Stomach (tissue), 9 donors: Measurements from ENCODE around the gene CYP4F11. TPM values are rescaled to one million over a fixed set of nuclear protein-coding genes. Genes with fewer than 3 reads are reported as not detected.
"Not testable (repeated sequence)": the region's sequence is repeated elsewhere in the genome, so short reads cannot be mapped to it uniquely, and the experiment has no call there.

Experiments used
- DNase-seq, 2 donors: peaks; one replicate each; pipeline versions ENCODE4 v3.0.0 to v3.0.0-alpha.2; 2013 to 2019
- H3K27ac ChIP-seq, 5 donors: fragments of 200-600 bp in 4 of 5; sonication (generic) in 4 of 5; one replicate each; pipeline ENCODE4 v1.5.1; 2013 to 2019; ENCODE audit warnings: mild to moderate bottlenecking in 1 of 5, moderate library complexity in 1 of 5
- H3K27me3 ChIP-seq, 3 donors: fragments of 200-600 bp; sonication (generic); one replicate each; pipeline ENCODE4 v1.5.1; 2017 to 2019; ENCODE audit warnings: mixed run types in 1 of 3
- H3K36me3 ChIP-seq, 4 donors: fragments of 200-600 bp; sonication (generic); 1 replicate in 3 of 4; 2 replicates in 1 of 4; pipeline ENCODE4 v1.5.1; 2016 to 2019
- H3K4me1 ChIP-seq, 4 donors: fragments of 200-600 bp; sonication (generic); one replicate each; pipeline ENCODE4 v1.5.1; 2016 to 2019
- H3K4me3 ChIP-seq, 4 donors: fragments of 200-600 bp; sonication (generic) in 3 of 4; one replicate each; pipeline ENCODE4 v1.5.1; 2016 to 2019; ENCODE audit warnings: mild to moderate bottlenecking in 1 of 4
- H3K9me3 ChIP-seq, 4 donors: fragments of 200-600 bp; sonication (generic); one replicate each; pipeline ENCODE4 v1.5.1; 2016 to 2019
- EP300 ChIP-seq: sonication (generic); formaldehyde crosslinking; IDR thresholded peaks from one replicate; pipeline ENCODE4 v1.6.1; 2017; ENCODE audit warnings: antibody characterized with exemption
- POLR2A ChIP-seq, 4 donors: fragments of 450-650 bp; IDR thresholded peaks; one replicate each; pipeline ENCODE4 v1.6.1; 2016; ENCODE audit warnings: antibody characterized with exemption in 4 of 4, control low read depth in 2 of 4, mild to moderate bottlenecking in 1 of 4, moderate library complexity in 1 of 4
- POLR2AphosphoS5 ChIP-seq, 3 donors: sonication (generic); formaldehyde crosslinking; IDR thresholded peaks; one replicate each; pipeline ENCODE4 v1.6.1; 2016; ENCODE audit warnings: antibody characterized with exemption in 3 of 3
- WGBS, 5 donors: extraction: QIAGEN DNeasy Blood & Tissue Kit in 3 of 5; methylation state at CpG; one replicate each; pipeline versions ENCODE4 v1.1.5 to v1.1.7; 2013 to 2018; 5-methylcytosine and 5-hydroxymethylcytosine counted together
- intact Hi-C: fragments of 100-400 bp; cut with DNase I; formaldehyde crosslinking; loops from one replicate; pipeline ENCODE4 v1.15.1; 2023; ENCODE audit warnings: low total_unique reads
- polyA plus RNA-seq, 3 donors: library from polyadenylated mRNA; stranded (reverse); fragments of 200-250 nt; gene quantifications; one replicate each; pipeline ENCODE4 v1.2.3, GENCODE V29; 2013
- total RNA-seq, 5 donors: library from RNA; depleted of rRNA; stranded (reverse); fragments of >200 nt; gene quantifications; one replicate each; pipeline versions ENCODE4 v1.1.0 to v1.2.3, GENCODE V29; 2014 to 2016
- TF ChIP-seq, protein P1 (sequence below), 7 experiments: fragments of 450-650 bp in 4 of 7; fragments of 200-600 bp in 3 of 7; sonication (generic) in 3 of 7; IDR thresholded peaks; one replicate each; pipeline ENCODE4 v1.5.1; 2016 to 2019; ENCODE audit warnings: antibody characterized with exemption in 7 of 7, control low read depth in 2 of 7, mild to moderate bottlenecking in 1 of 7
- donor health status: healthy with polysubstance abuse.
- donor health status: Bipolar disorder and iron deficiency.
- donor health status: healthy.

Gene CYP4F11
- total and polyA plus RNA-seq, 8 donors: 0.18 to 20.0 (median 1.5) TPM; not detected in 1

DNA sequence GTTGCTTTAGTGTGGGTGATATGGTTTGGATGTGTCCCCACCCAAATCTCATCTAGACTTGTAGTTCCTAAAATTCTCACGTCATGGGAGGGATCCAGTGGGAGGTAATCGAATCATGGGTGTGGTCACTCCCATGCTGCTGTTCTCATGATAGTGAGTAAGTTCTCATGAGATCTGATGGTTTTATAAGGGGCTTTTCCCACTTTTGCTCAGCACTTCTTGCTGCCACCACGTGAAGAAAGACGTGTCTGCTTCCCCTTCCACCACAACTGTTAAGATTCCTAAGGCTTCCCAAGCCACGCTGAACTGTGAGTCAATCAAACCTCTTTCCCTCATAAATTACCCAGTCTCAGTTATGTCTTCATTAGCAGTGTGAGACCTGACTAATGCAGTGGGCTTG is 40.5 kb upstream of the CYP4F11 start:
- Histone ChIP-seq H3K27ac (no peak overlapping the region), H3K36me3 (no peaks in the 10 kb centered on the region), H3K9me3 (no peaks in the 10 kb centered on the region), H3K4me3 (no peak overlapping the region), H3K4me1 (no peaks in the 10 kb centered on the region), H3K27me3 (peaks cover 0 to 37% (median 6%) of the 10 kb centered on the region in 3 donors)
- DNase-seq: no peak
- 55 to 67% (median 64%) methylated on average over 5 of the region's 5 CpGs for WGBS, 5 donors
- intact Hi-C loops: no loop called here
- TF ChIP-seq EP300 (no peak), POLR2AphosphoS5 (IDR thresholded peaks at IDR 0.05) (no peak), POLR2A (IDR thresholded peaks at IDR 0.05) (no peak)
- TF ChIP-seq, protein P1, sequence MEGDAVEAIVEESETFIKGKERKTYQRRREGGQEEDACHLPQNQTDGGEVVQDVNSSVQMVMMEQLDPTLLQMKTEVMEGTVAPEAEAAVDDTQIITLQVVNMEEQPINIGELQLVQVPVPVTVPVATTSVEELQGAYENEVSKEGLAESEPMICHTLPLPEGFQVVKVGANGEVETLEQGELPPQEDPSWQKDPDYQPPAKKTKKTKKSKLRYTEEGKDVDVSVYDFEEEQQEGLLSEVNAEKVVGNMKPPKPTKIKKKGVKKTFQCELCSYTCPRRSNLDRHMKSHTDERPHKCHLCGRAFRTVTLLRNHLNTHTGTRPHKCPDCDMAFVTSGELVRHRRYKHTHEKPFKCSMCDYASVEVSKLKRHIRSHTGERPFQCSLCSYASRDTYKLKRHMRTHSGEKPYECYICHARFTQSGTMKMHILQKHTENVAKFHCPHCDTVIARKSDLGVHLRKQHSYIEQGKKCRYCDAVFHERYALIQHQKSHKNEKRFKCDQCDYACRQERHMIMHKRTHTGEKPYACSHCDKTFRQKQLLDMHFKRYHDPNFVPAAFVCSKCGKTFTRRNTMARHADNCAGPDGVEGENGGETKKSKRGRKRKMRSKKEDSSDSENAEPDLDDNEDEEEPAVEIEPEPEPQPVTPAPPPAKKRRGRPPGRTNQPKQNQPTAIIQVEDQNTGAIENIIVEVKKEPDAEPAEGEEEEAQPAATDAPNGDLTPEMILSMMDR (IDR thresholded peaks at IDR 0.05): no peak

DNA sequence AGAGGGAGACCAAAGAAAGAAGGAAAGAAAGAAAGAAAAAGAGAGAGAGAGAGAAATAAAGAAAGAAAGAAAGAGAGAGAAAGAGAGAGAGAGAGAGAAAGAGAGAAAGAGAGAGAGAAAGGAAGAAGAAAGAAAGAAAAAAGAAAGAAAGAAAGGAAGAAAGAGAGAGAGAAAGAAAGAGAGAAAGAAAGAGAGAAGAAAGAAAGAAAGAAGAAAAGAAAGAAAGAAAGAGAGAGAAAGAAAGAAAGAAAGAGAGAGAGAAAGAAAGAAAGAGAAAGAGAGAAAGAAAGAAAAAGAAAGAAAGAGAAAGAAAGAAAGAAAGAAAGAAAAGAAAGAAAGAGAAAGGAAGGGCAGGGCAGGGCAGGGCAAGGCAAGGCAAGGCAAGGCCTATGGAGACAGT is 37.7 kb upstream of the CYP4F11 start:
- H3K4me3 ChIP-seq, DNase-seq, H3K36me3 ChIP-seq, H3K9me3 ChIP-seq, intact Hi-C loops, H3K27ac ChIP-seq, H3K4me1 ChIP-seq: not testable (repeated sequence)
- peaks cover 0 to 26% (median 3%) of the 10 kb centered on the region in 3 donors for H3K27me3 ChIP-seq

DNA sequence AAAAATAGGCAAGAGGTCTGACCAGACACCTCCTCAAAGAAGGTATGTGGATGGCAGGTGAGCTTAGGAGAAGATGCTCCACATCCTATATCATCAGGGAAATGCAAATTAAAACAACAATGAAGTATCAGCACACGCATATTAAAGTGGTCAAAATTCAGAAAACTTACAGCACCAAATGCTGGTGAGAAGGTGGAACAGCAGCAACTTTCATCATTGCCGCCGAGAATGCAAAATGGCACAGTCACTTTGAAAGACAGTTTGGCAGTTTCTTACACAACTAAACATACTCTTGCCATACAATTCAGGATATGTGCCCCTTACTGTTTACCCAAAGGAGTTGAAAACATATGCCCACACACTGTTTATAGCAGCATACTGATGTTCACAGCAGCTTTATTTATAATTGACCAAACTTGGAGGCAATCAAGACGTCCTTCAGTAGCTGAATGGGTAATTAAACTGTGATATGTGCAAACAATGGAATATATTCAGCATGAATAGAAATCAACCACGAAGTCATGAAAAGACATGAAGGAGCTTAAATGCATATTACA is 37.0 kb upstream of the CYP4F11 start:
- WGBS, 5 donors: 35 to 66% (median 42%) methylated on average over 5 of the region's 5 CpGs
- no peaks in the 10 kb centered on the region for H3K9me3 ChIP-seq
- H3K4me3 ChIP-seq: no peak overlapping the region
- DNase-seq: no peak
- intact Hi-C loops: no loop called here
- no peak for TF ChIP-seq POLR2AphosphoS5 (IDR thresholded peaks at IDR 0.05)
- TF ChIP-seq, protein P1 (IDR thresholded peaks at IDR 0.05): no peak
- TF ChIP-seq EP300: no peak
- no peak for TF ChIP-seq POLR2A (IDR thresholded peaks at IDR 0.05)
- no peaks in the 10 kb centered on the region for H3K36me3 ChIP-seq
- no peak overlapping the region for H3K27ac ChIP-seq
- peaks cover 0 to 26% (median 3%) of the 10 kb centered on the region in 3 donors for H3K27me3 ChIP-seq
- no peaks in the 10 kb centered on the region for H3K4me1 ChIP-seq

DNA sequence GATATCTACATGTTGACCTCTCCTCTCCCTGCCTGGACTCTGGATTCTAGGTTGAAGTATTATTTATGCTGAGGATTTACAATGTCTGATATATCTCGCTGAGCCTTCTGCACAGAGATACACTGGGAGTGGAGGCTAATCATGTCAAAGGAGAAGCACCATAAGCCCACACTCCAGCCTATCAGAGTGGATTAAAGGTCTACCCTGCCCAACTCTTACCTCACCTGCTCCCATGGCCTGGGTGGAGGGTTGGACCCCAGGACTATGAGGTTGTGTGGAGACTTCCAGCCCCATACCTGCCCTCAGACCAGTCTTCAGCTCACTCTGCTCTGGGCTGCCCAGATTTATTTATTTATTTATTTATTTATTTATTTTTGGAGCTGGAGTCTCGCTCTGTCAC is 29.9 kb upstream of the CYP4F11 start:
- Histone ChIP-seq H3K4me1 (no peaks in the 10 kb centered on the region), H3K36me3 (no peaks in the 10 kb centered on the region), H3K4me3 (no peak overlapping the region), H3K27ac (no peak overlapping the region), H3K9me3 (peaks cover 0 to 7% (median 6%) of the 10 kb centered on the region in 4 donors), H3K27me3 (peaks cover 0 to 36% (median 12%) of the 10 kb centered on the region in 3 donors)
- 71 to 81% (median 79%) methylated on average over 2 of the region's 2 CpGs for WGBS, 5 donors
- TF ChIP-seq EP300: no peak
- DNase-seq: no peak
- intact Hi-C loops: no loop called here

DNA sequence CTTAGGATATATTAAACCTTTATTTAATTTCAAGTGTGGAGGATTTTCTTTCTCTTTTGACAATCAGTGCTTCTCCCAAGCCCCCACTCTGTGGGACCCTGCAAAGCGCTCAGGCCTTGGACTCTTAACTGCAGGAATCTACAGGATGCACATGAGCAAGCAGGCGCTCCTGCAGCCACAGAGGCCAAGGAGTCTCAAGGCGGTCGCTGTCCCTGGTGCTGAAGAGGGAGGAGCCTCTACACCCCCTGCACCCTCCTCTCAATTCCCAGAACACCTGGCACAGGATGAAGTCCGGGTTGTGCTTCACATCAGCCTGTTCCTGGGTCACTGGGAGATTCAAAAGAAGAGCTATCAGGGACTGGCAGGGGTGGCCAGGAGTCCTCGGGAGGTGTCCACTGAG is 28.0 kb upstream of the CYP4F11 start:
- Histone ChIP-seq H3K9me3 (peaks cover 0 to 7% (median 6%) of the 10 kb centered on the region in 4 donors), H3K36me3 (no peaks in the 10 kb centered on the region), H3K27ac (no peak overlapping the region), H3K27me3 (peaks cover 0 to 46% (median 12%) of the 10 kb centered on the region in 3 donors), H3K4me1 (no peaks in the 10 kb centered on the region), H3K4me3 (no peak overlapping the region)
- intact Hi-C loops: no loop called here
- WGBS, 5 donors: 69 to 74% (median 72%) methylated on average over 5 to 6 of the region's 6 CpGs
- DNase-seq: no peak
- no peak for TF ChIP-seq EP300
- no peak for TF ChIP-seq POLR2A (IDR thresholded peaks at IDR 0.05)
- TF ChIP-seq, protein P1 (IDR thresholded peaks at IDR 0.05): no peak
- no peak for TF ChIP-seq POLR2AphosphoS5 (IDR thresholded peaks at IDR 0.05)
